ENCODE measurements around the gene PANX2.
A peak's percentile ranks its signal among the peaks of the same experiment; 100 is the strongest.

Gene PANX2

GRCh38 chr22:50185375-50186087 lies 15.0 kb downstream of the PANX2 start, which contains the start of gene TRABD:
Gene TRABD, plus strand, starts transcription at chr22:50185913. Its CDS starts 7,148 bp downstream, at chr22:50193061.
- TF ChIP-seq ZFX (IDR thresholded peaks at IDR 0.05) = no peak
- TF ChIP-seq CTCF (conservative IDR thresholded peaks at IDR 0.05) = no peak
- H3K27ac ChIP-seq = peak within 1 kb of the TSS; percentile 87

- no peak for TF ChIP-seq CTCF (conservative IDR thresholded peaks at IDR 0.05)
- TF ChIP-seq ZFX (IDR thresholded peaks at IDR 0.05) = peak; percentile 67; the same call in 1 of the 2 replicates
- peak overlapping the region; percentile 87 for H3K27ac ChIP-seq
These were observed 15.7 kb downstream of the PANX2 start for GRCh38 chr22:50186181-50186714.

GRCh38 chr22:50186761-50187523 lies 16.4 kb downstream of the PANX2 start:
- TF ChIP-seq ZFX (IDR thresholded peaks at IDR 0.05) (no peak), CTCF (conservative IDR thresholded peaks at IDR 0.05) (no peak)
- H3K27ac ChIP-seq = peak overlapping the region; percentile 87

GRCh38 chr22:50188356-50188755 lies 17.8 kb downstream of the PANX2 start:
- H3K27ac ChIP-seq = peak overlapping the region; percentile 87
- no peak for TF ChIP-seq ZFX (IDR thresholded peaks at IDR 0.05)
- no peak for TF ChIP-seq CTCF (conservative IDR thresholded peaks at IDR 0.05)

- peak overlapping the region; percentile 78 for H3K27ac ChIP-seq
- TF ChIP-seq CTCF (conservative IDR thresholded peaks at IDR 0.05) (no peak), ZFX (IDR thresholded peaks at IDR 0.05) (no peak)
These were observed 18.8 kb downstream of the PANX2 start for GRCh38 chr22:50189184-50189848.

GRCh38 chr22:50189849-50190181 lies 19.3 kb downstream of the PANX2 start:
- TF ChIP-seq CTCF (conservative IDR thresholded peaks at IDR 0.05) (no peak), ZFX (IDR thresholded peaks at IDR 0.05) (no peak)
- peak overlapping the region; percentile 78 for H3K27ac ChIP-seq

Measured in C4-2B (cell line).